ENCODE results near the gene SPAAR.
"Not testable (repeated sequence)": the region's sequence is repeated elsewhere in the genome, so short reads cannot be mapped to it uniquely, and the experiment has no call there.

Gene SPAAR

DNA sequence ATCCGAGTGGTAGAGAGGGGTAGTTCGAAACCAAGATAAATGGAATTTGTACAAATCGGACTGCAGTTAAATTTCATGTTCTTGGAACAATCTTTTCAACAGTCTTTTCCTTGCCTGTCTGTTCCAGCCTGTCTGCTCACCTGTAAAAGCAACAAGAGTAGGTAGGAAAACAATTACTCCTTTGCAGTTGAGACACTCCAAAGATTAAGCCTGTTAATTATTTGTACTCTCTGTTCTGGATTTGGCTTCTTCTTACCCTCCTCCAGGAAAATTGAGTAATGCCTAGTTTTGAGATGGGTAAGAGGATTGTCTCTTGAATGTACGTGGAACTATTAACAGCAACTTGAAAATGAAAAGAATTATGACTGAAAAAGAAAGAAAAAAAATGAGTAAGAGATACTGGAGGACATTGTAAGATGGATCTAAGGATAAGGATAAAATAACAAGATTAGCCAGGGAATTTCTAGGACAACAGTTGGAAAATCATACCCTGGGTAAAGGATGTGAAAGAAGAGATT is 24.3 kb downstream of the SPAAR start:
- Histone ChIP-seq H4K20me1 (ENCODE audit: insufficient read depth) (no peaks in the 10 kb centered on the region), H3K4me1 (ENCODE audit: low read depth, poor library complexity, severe bottlenecking) (peaks cover 22% of the 10 kb centered on the region), H3K79me2 (ENCODE audit: insufficient read depth, low read depth) (no peaks in the 10 kb centered on the region), H3K4me3 (IDR thresholded peaks at IDR 0.05; ENCODE audit: insufficient read depth, low read depth, low read length) (no peak overlapping the region), H2AFZ (ENCODE audit: low read depth) (no peak overlapping the region), H3K9ac (no peak overlapping the region), H3K27ac (no peak overlapping the region), H3K4me2 (peak overlapping the region; percentile 73; the same call in 1 of the 2 replicates), H3K27me3 (ENCODE audit: insufficient read depth, low read depth) (no peaks in the 10 kb centered on the region), H3K36me3 (ENCODE audit: insufficient read depth) (no peaks in the 10 kb centered on the region; the same call in 1 of the 2 replicates)
- TF ChIP-seq, protein P1, sequence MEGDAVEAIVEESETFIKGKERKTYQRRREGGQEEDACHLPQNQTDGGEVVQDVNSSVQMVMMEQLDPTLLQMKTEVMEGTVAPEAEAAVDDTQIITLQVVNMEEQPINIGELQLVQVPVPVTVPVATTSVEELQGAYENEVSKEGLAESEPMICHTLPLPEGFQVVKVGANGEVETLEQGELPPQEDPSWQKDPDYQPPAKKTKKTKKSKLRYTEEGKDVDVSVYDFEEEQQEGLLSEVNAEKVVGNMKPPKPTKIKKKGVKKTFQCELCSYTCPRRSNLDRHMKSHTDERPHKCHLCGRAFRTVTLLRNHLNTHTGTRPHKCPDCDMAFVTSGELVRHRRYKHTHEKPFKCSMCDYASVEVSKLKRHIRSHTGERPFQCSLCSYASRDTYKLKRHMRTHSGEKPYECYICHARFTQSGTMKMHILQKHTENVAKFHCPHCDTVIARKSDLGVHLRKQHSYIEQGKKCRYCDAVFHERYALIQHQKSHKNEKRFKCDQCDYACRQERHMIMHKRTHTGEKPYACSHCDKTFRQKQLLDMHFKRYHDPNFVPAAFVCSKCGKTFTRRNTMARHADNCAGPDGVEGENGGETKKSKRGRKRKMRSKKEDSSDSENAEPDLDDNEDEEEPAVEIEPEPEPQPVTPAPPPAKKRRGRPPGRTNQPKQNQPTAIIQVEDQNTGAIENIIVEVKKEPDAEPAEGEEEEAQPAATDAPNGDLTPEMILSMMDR (conservative IDR thresholded peaks at IDR 0.05; ENCODE audit: low read depth, low read length), result no peak

DNA sequence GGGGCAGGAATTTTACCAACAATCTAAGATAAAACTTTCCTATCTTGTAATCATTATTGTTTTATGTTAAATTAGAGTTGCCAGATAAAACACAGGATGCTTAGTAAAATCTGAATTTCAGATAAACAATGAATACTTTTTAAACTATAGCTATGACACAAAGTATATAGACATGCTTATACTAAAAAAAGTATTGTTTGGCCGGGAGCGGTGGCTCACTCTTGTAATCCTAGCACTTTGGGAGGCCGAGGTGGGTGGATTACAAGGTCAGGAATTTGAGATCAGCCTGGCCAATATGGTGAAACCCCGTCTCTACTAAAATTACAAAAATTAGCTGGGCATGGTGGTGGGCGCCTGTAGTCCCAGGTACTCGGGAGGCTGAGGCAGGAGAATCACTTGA is 24.8 kb downstream of the SPAAR start:
- H2AFZ ChIP-seq (ENCODE audit: low read depth), result not testable (repeated sequence)

DNA sequence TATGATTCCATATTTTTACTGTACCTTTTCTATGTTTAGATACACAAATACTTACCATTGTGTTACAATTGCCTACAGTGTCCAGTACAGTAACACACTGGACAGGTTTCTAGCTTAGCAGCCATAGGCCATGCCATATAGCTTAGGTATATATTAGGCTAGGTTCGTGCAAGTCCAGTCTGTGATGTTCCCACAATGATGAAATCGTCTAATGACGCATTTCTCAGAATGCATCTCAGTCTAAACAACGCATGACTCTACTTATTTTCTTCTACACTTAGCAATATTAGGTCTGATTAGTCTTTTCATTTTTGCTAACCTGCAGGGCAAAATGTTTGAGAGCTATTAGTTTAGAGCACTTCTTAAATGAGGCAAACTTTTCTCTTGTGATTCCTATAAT is 26.0 kb downstream of the SPAAR start:
- Histone ChIP-seq H3K4me3 (IDR thresholded peaks at IDR 0.05; ENCODE audit: insufficient read depth, low read depth, low read length) (no peak overlapping the region), H3K27me3 (ENCODE audit: insufficient read depth, low read depth) (no peaks in the 10 kb centered on the region), H3K9ac (no peak overlapping the region), H3K4me2 (no peak overlapping the region), H2AFZ (ENCODE audit: low read depth) (no peak overlapping the region), H3K27ac (no peak overlapping the region), H4K20me1 (ENCODE audit: insufficient read depth) (no peaks in the 10 kb centered on the region), H3K36me3 (ENCODE audit: insufficient read depth) (no peaks in the 10 kb centered on the region; the same call in 1 of the 2 replicates), H3K79me2 (ENCODE audit: insufficient read depth, low read depth) (no peaks in the 10 kb centered on the region), H3K4me1 (ENCODE audit: low read depth, poor library complexity, severe bottlenecking) (peaks cover 22% of the 10 kb centered on the region)
- TF ChIP-seq, protein P1 (conservative IDR thresholded peaks at IDR 0.05; ENCODE audit: low read depth, low read length), result no peak

More for the DNA sequence above, 24.8 kb downstream of the SPAAR start:
- H3K4me2 ChIP-seq; H3K9ac ChIP-seq; H3K36me3 ChIP-seq (ENCODE audit: insufficient read depth); H4K20me1 ChIP-seq (ENCODE audit: insufficient read depth); H3K27ac ChIP-seq; H3K79me2 ChIP-seq (ENCODE audit: insufficient read depth, low read depth); H3K27me3 ChIP-seq (ENCODE audit: insufficient read depth, low read depth); H3K4me3 ChIP-seq (IDR thresholded peaks at IDR 0.05; ENCODE audit: insufficient read depth, low read depth, low read length): not testable (repeated sequence)
- H3K4me1 ChIP-seq (ENCODE audit: low read depth, poor library complexity, severe bottlenecking), result peaks cover 22% of the 10 kb centered on the region

DNA sequence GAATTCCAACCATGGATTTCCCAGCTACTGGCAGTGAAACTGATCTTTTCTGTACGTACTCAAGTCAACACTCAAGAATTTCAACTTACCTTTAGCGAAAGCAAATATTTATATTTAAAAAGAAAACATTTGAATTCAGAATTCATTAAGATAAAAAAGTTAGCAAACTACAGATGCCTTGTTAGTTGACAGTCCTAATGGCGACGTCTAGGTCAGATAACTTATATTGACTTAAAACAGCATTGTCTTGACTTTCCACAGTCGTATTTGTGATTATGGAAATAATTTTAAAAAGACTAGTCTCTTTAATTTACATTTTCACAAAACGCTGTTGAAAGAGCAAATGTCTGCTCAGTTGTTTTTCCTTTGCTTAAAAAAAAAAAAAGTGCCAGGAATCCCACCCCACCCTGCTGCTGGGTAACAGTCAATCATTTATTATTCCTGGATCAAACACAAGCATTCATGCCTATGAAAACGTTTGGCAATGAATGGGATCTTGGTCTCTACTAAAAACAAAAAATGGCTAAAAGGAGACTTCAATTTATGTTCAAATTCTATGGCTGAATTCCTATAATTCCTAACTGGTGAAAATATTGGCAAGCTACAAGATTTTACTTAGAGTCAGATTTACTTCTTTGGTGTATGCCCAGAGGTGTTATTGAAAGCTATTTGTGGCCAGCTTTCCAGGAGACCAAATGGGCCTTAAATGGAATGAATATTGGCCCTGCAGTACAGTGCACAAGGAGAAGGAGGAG is 26.6 kb downstream of the SPAAR start:
- Histone ChIP-seq H3K27me3 (ENCODE audit: insufficient read depth, low read depth) (no peaks in the 10 kb centered on the region), H3K9ac (no peak overlapping the region), H3K4me2 (no peak overlapping the region), H2AFZ (ENCODE audit: low read depth) (no peak overlapping the region), H3K27ac (no peak overlapping the region), H3K4me3 (IDR thresholded peaks at IDR 0.05; ENCODE audit: insufficient read depth, low read depth, low read length) (no peak overlapping the region), H3K4me1 (ENCODE audit: low read depth, poor library complexity, severe bottlenecking) (peaks cover 22% of the 10 kb centered on the region), H3K79me2 (ENCODE audit: insufficient read depth, low read depth) (no peaks in the 10 kb centered on the region), H3K36me3 (ENCODE audit: insufficient read depth) (no peaks in the 10 kb centered on the region; the same call in 1 of the 2 replicates), H4K20me1 (ENCODE audit: insufficient read depth) (no peaks in the 10 kb centered on the region)
- TF ChIP-seq, protein P1 (conservative IDR thresholded peaks at IDR 0.05; ENCODE audit: low read depth, low read length), result no peak

DNA sequence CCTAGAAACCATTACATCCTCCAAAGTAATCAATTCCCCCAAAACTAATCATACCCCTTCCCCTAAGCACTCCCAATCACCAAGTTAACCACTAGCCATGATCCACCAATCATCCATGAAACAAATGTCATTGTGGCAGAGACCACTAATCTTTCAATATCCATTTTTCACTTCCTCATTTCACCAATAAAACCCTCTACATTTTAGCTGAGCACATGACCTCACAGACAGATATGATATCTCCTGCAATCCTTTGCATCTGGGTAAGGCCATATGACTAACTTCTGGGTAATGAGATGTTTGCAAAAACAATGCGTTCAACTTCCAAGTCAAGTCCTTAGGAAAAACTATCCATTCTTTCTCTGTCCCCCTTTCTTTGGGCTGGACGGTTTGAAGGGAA is 27.9 kb downstream of the SPAAR start:
- Histone ChIP-seq H3K27ac (no peak overlapping the region), H3K79me2 (ENCODE audit: insufficient read depth, low read depth) (no peaks in the 10 kb centered on the region), H3K4me3 (IDR thresholded peaks at IDR 0.05; ENCODE audit: insufficient read depth, low read depth, low read length) (no peak overlapping the region), H3K9ac (no peak overlapping the region), H3K4me2 (no peak overlapping the region), H2AFZ (ENCODE audit: low read depth) (no peak overlapping the region), H3K27me3 (ENCODE audit: insufficient read depth, low read depth) (no peaks in the 10 kb centered on the region), H3K36me3 (ENCODE audit: insufficient read depth) (no peaks in the 10 kb centered on the region; the same call in 1 of the 2 replicates), H3K4me1 (ENCODE audit: low read depth, poor library complexity, severe bottlenecking) (peaks cover 18% of the 10 kb centered on the region), H4K20me1 (ENCODE audit: insufficient read depth) (no peaks in the 10 kb centered on the region)
- TF ChIP-seq, protein P1 (conservative IDR thresholded peaks at IDR 0.05; ENCODE audit: low read depth, low read length), result no peak
